Neural crest cell (in vitro differentiated cells): ENCODE results near the gene GMDS. TPM values are rescaled to one million over a fixed set of nuclear protein-coding genes. Genes with fewer than 3 reads are reported as not detected.

Source experiments
- DNase-seq: peaks from one replicate; pipeline ENCODE4 v3.0.0; 2021; ENCODE audit warnings: low read depth, mixed read lengths, low spot score
- H3K27ac Mint-ChIP-seq: one replicate; pipeline ENCODE4 v1.8.0; 2021; ENCODE audit warnings: mild to moderate bottlenecking, mixed read lengths; ENCODE audit not compliant: unreplicated experiment
- H3K27me3 Mint-ChIP-seq: 2 replicates; pipeline ENCODE4 v1.8.0; 2021; ENCODE audit warnings: low read depth, mild to moderate bottlenecking, mixed read lengths
- H3K36me3 Mint-ChIP-seq: 2 replicates; pipeline ENCODE4 v1.8.0; 2021; ENCODE audit warnings: low read depth, mild to moderate bottlenecking, mixed read lengths
- H3K4me1 Mint-ChIP-seq: 2 replicates; pipeline ENCODE4 v1.8.0; 2021; ENCODE audit warnings: mixed read lengths
- H3K4me3 Mint-ChIP-seq: one replicate; pipeline ENCODE4 v1.8.0; 2021; ENCODE audit warnings: mild to moderate bottlenecking, mixed read lengths
- H3K9me3 Mint-ChIP-seq: 2 replicates; pipeline ENCODE4 v1.8.0; 2021; ENCODE audit warnings: mixed read lengths
- CTCF ChIP-seq: fragments of 200-600 bp; sonication (generic); conservative IDR thresholded peaks from 2 replicates; pipeline ENCODE4 v1.5.0; 2021; ENCODE audit warnings: antibody characterized with exemption, mild to moderate bottlenecking
- total RNA-seq: library from RNA; stranded (reverse); gene quantifications from 2 replicates; pipeline ENCODE4 v1.2.1, GENCODE V29; 2021

GMDS gene
- total RNA-seq, 1 donor from 2014 or later, result 16.1 TPM

GRCh38 chr6:1787894-1788293 lies 457.5 kb downstream of the GMDS start:
- H3K9me3 Mint-ChIP-seq, result peaks cover under 1% of the 10 kb centered on the region
- no peaks in the 10 kb centered on the region for H3K4me1 Mint-ChIP-seq
- no peaks in the 10 kb centered on the region for H3K36me3 Mint-ChIP-seq
- H3K27ac Mint-ChIP-seq, result no peak overlapping the region
- H3K4me3 Mint-ChIP-seq, result no peak overlapping the region
- no peak for DNase-seq
- no peaks in the 10 kb centered on the region for H3K27me3 Mint-ChIP-seq
- no peak for TF ChIP-seq CTCF

- DNase-seq, result no peak
- Mint-ChIP-seq H3K9me3 (no peaks in the 10 kb centered on the region), H3K36me3 (no peaks in the 10 kb centered on the region), H3K27me3 (no peaks in the 10 kb centered on the region), H3K4me3 (no peak overlapping the region), H3K27ac (no peak overlapping the region), H3K4me1 (no peaks in the 10 kb centered on the region)
- TF ChIP-seq CTCF, result no peak
These were observed 458.7 kb downstream of the GMDS start for GRCh38 chr6:1786455-1787453.

GRCh38 chr6:1784422-1784884 lies 461.0 kb downstream of the GMDS start:
- Mint-ChIP-seq H3K4me1 (peaks cover 4% of the 10 kb centered on the region), H3K27me3 (no peaks in the 10 kb centered on the region), H3K27ac (no peak overlapping the region), H3K36me3 (no peaks in the 10 kb centered on the region), H3K9me3 (no peaks in the 10 kb centered on the region), H3K4me3 (no peak overlapping the region)
- no peak for DNase-seq
- no peak for TF ChIP-seq CTCF

GRCh38 chr6:1781817-1782184 lies 463.6 kb downstream of the GMDS start:
- Mint-ChIP-seq H3K27ac (no peak overlapping the region), H3K9me3 (no peaks in the 10 kb centered on the region), H3K4me1 (peaks cover 15% of the 10 kb centered on the region), H3K27me3 (no peaks in the 10 kb centered on the region), H3K36me3 (no peaks in the 10 kb centered on the region), H3K4me3 (no peak overlapping the region)
- TF ChIP-seq CTCF, result no peak
- no peak for DNase-seq

- Mint-ChIP-seq H3K9me3 (no peaks in the 10 kb centered on the region), H3K27me3 (no peaks in the 10 kb centered on the region), H3K27ac (no peak overlapping the region), H3K4me3 (no peak overlapping the region), H3K4me1 (peaks cover 15% of the 10 kb centered on the region), H3K36me3 (no peaks in the 10 kb centered on the region)
- DNase-seq, result no peak
- TF ChIP-seq CTCF, result no peak
These were observed 464.1 kb downstream of the GMDS start for GRCh38 chr6:1781152-1781816.
